ENCODE measurements around the gene ATXN10.

DNA sequence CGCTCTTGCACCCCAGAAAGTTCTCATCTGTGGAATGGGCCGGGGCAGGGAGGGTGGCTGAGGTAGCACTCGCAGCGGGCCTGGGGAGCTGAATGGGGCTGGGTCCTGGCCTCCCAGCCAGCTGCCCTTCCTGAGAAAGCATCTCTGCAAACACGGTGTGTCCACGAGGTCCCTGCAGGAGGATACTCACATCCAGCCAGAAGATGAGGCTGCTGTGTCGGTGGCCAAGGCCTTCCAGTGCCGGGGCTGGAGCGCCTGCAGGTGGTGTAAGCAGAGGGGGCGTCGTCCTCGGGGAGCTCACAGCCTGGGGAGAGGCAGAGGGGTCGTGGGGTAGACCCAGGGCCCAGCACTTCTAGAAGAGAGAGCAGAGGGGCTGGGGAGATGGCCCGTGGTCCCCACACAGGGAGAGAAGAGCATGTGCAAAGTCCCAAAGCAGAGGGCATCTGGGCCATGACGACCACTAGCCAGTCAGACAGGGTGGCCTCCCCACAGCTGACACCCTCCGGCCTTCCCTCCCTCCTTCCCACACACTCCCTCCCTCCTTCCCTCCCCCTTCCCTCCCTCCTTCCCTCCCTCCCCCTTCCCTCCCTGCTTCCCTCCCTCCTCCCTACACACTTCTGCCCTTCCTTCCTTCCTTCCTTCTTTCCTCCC is 207.4 kb downstream of the ATXN10 start:
- TF ChIP-seq, protein P1, sequence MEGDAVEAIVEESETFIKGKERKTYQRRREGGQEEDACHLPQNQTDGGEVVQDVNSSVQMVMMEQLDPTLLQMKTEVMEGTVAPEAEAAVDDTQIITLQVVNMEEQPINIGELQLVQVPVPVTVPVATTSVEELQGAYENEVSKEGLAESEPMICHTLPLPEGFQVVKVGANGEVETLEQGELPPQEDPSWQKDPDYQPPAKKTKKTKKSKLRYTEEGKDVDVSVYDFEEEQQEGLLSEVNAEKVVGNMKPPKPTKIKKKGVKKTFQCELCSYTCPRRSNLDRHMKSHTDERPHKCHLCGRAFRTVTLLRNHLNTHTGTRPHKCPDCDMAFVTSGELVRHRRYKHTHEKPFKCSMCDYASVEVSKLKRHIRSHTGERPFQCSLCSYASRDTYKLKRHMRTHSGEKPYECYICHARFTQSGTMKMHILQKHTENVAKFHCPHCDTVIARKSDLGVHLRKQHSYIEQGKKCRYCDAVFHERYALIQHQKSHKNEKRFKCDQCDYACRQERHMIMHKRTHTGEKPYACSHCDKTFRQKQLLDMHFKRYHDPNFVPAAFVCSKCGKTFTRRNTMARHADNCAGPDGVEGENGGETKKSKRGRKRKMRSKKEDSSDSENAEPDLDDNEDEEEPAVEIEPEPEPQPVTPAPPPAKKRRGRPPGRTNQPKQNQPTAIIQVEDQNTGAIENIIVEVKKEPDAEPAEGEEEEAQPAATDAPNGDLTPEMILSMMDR (IDR thresholded peaks at IDR 0.05; ENCODE audit: insufficient read depth, low read length, poor library complexity, severe bottlenecking): no peak
- TF ChIP-seq EZH2phosphoT487 (conservative IDR thresholded peaks at IDR 0.05; ENCODE audit: low read length): no peak
